ENCODE measurements around the gene LRRC4C. TPM values are rescaled to one million over a fixed set of nuclear protein-coding genes. Genes with fewer than 3 reads are reported as not detected.

Gene LRRC4C
- total RNA-seq, 4 donors from 2014 or later = 0.40 to 1.7 TPM; not detected in 2

- Histone ChIP-seq H3K9me3 (no peaks in the 10 kb centered on the region), H3K36me3 (no peaks in the 10 kb centered on the region), H3K27ac (no peak overlapping the region), H3K4me3 (no peak overlapping the region), H3K27me3 (no peaks in the 10 kb centered on the region), H3K4me1 (no peaks in the 10 kb centered on the region)
- TF ChIP-seq POLR2A (IDR thresholded peaks at IDR 0.05) = no peak
- TF ChIP-seq, protein P1, sequence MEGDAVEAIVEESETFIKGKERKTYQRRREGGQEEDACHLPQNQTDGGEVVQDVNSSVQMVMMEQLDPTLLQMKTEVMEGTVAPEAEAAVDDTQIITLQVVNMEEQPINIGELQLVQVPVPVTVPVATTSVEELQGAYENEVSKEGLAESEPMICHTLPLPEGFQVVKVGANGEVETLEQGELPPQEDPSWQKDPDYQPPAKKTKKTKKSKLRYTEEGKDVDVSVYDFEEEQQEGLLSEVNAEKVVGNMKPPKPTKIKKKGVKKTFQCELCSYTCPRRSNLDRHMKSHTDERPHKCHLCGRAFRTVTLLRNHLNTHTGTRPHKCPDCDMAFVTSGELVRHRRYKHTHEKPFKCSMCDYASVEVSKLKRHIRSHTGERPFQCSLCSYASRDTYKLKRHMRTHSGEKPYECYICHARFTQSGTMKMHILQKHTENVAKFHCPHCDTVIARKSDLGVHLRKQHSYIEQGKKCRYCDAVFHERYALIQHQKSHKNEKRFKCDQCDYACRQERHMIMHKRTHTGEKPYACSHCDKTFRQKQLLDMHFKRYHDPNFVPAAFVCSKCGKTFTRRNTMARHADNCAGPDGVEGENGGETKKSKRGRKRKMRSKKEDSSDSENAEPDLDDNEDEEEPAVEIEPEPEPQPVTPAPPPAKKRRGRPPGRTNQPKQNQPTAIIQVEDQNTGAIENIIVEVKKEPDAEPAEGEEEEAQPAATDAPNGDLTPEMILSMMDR (IDR thresholded peaks at IDR 0.05) = no peak
- DNase-seq = no peak
Observed at GRCh38 chr11:41274831-41275230, 184.6 kb downstream of the LRRC4C start.

DNA sequence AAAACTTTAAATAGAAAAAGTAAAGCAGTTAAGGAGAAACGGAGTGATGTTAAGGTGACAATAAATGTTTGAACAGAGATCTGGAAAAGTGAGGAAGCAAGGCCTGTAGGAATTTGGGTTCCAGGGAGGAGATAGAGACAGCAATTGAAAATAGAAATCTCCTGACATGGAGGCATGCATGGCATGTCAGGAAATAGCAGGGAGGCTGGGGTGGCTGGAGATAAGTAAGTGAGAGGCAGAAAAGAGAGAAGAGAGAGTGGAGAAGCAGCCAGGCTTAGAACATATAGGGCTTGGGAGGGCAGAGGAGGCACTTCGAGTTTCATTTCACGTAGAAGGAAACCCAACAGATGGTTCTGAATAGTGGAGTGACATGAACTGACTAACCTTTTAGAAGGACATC lies 185.5 kb downstream of the LRRC4C start:
- Histone ChIP-seq H3K4me3 (no peak overlapping the region), H3K36me3 (no peaks in the 10 kb centered on the region), H3K27me3 (no peaks in the 10 kb centered on the region), H3K27ac (no peak overlapping the region), H3K9me3 (no peaks in the 10 kb centered on the region), H3K4me1 (no peaks in the 10 kb centered on the region)
- no peak for TF ChIP-seq POLR2A (IDR thresholded peaks at IDR 0.05)
- TF ChIP-seq, protein P1 (IDR thresholded peaks at IDR 0.05) = no peak
- no peak for DNase-seq

DNA sequence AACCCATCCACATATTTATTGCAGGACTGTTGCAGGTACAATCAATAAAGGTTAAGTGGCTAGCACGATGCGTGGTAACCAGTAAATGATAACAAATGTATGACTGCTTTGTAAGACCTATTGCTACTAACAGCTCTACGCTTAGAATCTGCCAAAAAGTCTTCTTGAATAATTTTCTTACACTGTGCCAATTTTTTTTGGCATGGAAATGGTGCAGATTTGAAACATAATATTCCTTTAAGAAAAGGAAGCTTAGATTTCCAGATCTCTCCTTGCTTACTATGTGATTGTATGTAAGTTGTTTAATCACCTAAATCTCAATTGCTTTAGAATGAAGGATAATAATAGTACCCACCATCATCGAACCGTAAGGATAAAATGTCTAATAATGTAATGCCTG lies 192.0 kb downstream of the LRRC4C start:
- H3K4me3 ChIP-seq = no peak overlapping the region
- TF ChIP-seq, protein P1 (IDR thresholded peaks at IDR 0.05) = no peak
- no peak for TF ChIP-seq POLR2A (IDR thresholded peaks at IDR 0.05)

GRCh38 chr11:41256041-41256440 lies 203.4 kb downstream of the LRRC4C start:
- TF ChIP-seq, protein P1 (IDR thresholded peaks at IDR 0.05) = no peak
- TF ChIP-seq POLR2A (IDR thresholded peaks at IDR 0.05) = no peak
- H3K27ac ChIP-seq = no peak overlapping the region
- DNase-seq = no peak
- no peaks in the 10 kb centered on the region for H3K4me1 ChIP-seq
- no peaks in the 10 kb centered on the region for H3K27me3 ChIP-seq
- no peaks in the 10 kb centered on the region for H3K36me3 ChIP-seq
- H3K9me3 ChIP-seq = no peaks in the 10 kb centered on the region
- no peak overlapping the region for H3K4me3 ChIP-seq

More for the DNA sequence above, 192.0 kb downstream of the LRRC4C start:
- Histone ChIP-seq H3K36me3 (no peaks in the 10 kb centered on the region), H3K9me3 (no peaks in the 10 kb centered on the region), H3K4me1 (no peaks in the 10 kb centered on the region), H3K27me3 (no peaks in the 10 kb centered on the region), H3K27ac (no peak overlapping the region)
- no peak for DNase-seq

DNA sequence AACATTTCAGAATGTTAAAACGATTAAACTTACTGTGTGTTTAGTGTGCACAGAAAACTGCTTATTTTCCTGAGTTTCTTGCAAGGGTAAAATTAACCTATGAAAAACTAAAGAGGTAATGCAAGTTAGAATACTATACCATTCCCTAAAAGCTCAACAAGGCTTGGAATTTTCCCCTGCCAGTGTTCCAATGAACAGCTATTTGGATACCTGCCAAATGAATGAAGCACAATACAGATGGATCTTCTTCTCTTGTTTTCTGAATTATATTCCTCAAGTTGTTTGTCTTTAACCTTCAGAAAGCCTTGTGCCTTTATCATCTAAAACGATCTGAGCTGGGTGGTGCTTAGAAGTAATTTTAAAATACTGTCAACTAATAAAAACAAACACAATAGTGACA lies 204.5 kb downstream of the LRRC4C start:
- Histone ChIP-seq H3K9me3 (no peaks in the 10 kb centered on the region), H3K36me3 (no peaks in the 10 kb centered on the region), H3K27me3 (no peaks in the 10 kb centered on the region), H3K4me1 (no peaks in the 10 kb centered on the region), H3K4me3 (no peak overlapping the region), H3K27ac (no peak overlapping the region)
- DNase-seq = no peak
- TF ChIP-seq, protein P1 (IDR thresholded peaks at IDR 0.05) = no peak
- TF ChIP-seq POLR2A (IDR thresholded peaks at IDR 0.05) = no peak

DNA sequence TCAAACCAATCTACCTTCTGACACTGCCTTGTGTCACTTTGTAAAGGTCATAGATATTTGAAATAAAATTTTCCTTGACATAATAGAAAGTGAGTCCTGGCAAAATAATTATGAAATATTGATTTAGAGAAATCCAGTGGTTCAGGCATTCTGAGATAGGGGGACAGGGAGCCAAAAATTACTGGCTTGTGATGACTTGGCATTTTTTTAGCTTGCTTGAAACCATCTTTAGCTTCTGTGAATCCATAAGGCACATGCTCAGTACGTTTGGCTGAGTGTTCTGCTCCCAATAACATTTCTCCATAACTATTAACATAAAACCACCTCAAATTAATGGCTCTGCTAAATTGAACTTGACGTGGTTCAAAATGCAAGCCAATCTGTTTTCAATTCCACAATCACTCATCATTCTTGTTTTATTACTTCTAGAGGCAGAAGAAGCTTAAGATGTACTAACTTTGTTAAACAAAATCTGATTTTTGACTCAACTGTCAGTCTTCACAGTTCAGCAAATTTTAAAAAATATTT lies 209.0 kb downstream of the LRRC4C start:
- H3K9me3 ChIP-seq = no peaks in the 10 kb centered on the region
- no peaks in the 10 kb centered on the region for H3K27me3 ChIP-seq
- no peak overlapping the region for H3K27ac ChIP-seq
- no peak for DNase-seq
- no peaks in the 10 kb centered on the region for H3K36me3 ChIP-seq
- TF ChIP-seq, protein P1 (IDR thresholded peaks at IDR 0.05) = no peak
- TF ChIP-seq POLR2A (IDR thresholded peaks at IDR 0.05) = no peak
- no peak overlapping the region for H3K4me3 ChIP-seq
- H3K4me1 ChIP-seq = no peaks in the 10 kb centered on the region

Data from Peyer's patch (tissue), 4 donors.